HEK293 (cell line): ENCODE measurements around the gene SLC39A11.
A peak's percentile ranks its signal among the peaks of the same experiment; 100 is the strongest.

Experiments
- GLIS2 ChIP-seq: fragments of 450-650 bp; formaldehyde crosslinking; IDR thresholded peaks from 2 replicates; pipeline ENCODE4 v1.5.1; 2016; ENCODE audit warnings: missing biosample characterization, missing genetic modification characterization
- IKZF3 ChIP-seq: fragments of 450-650 bp; IDR thresholded peaks from 2 replicates; pipeline ENCODE4 v1.5.0; 2018; ENCODE audit warnings: missing biosample characterization, mild to moderate bottlenecking, missing genetic modification characterization, moderate library complexity
- KLF10 ChIP-seq: fragments of 450-650 bp; IDR thresholded peaks from 2 replicates; pipeline ENCODE4 v1.5.1; 2018; ENCODE audit warnings: missing biosample characterization, mild to moderate bottlenecking, missing genetic modification characterization
- MZF1 ChIP-seq: fragments of 450-650 bp; formaldehyde crosslinking; IDR thresholded peaks from 2 replicates; pipeline ENCODE4 v1.5.1; 2017; ENCODE audit warnings: missing biosample characterization, missing genetic modification characterization, borderline replicate concordance
- PBX3 ChIP-seq: sonication (generic); formaldehyde crosslinking; IDR thresholded peaks from 2 replicates; pipeline ENCODE4 v1.8.1; 2022; ENCODE audit warnings: mild to moderate bottlenecking, moderate library complexity, missing genetic modification reagents
- RBAK ChIP-seq: fragments of 450-650 bp; formaldehyde crosslinking; IDR thresholded peaks from 2 replicates; pipeline ENCODE4 v1.5.1; 2016; ENCODE audit warnings: missing biosample characterization, missing genetic modification characterization
- YY2 ChIP-seq: fragments of 450-650 bp; formaldehyde crosslinking; IDR thresholded peaks from 2 replicates; pipeline ENCODE4 v1.5.1; 2016; ENCODE audit warnings: missing biosample characterization, missing genetic modification characterization
- ZBTB17 ChIP-seq: fragments of 450-650 bp; formaldehyde crosslinking; IDR thresholded peaks from 2 replicates; pipeline ENCODE4 v1.5.1; 2016; ENCODE audit warnings: missing biosample characterization, missing genetic modification characterization
- ZBTB7A ChIP-seq: fragments of 450-650 bp; formaldehyde crosslinking; IDR thresholded peaks from 2 replicates; pipeline ENCODE4 v1.5.1; 2016; ENCODE audit warnings: low read depth, missing biosample characterization, missing genetic modification characterization
- ZBTB8A ChIP-seq: fragments of 450-650 bp; formaldehyde crosslinking; IDR thresholded peaks from 2 replicates; pipeline ENCODE4 v1.5.1; 2016; ENCODE audit warnings: missing biosample characterization, missing genetic modification characterization
- ZNF121 ChIP-seq: fragments of 450-650 bp; formaldehyde crosslinking; IDR thresholded peaks from 2 replicates; pipeline ENCODE4 v1.5.1; 2016; ENCODE audit warnings: missing biosample characterization, missing genetic modification characterization
- ZNF133 ChIP-seq: fragments of 450-650 bp; formaldehyde crosslinking; IDR thresholded peaks from 2 replicates; pipeline ENCODE4 v1.5.1; 2016; ENCODE audit warnings: missing biosample characterization, missing genetic modification characterization
- ZNF140 ChIP-seq: fragments of 450-650 bp; formaldehyde crosslinking; IDR thresholded peaks from 2 replicates; pipeline ENCODE4 v1.5.1; 2016; ENCODE audit warnings: missing biosample characterization, missing genetic modification characterization
- ZNF146 ChIP-seq: fragments of 450-650 bp; formaldehyde crosslinking; IDR thresholded peaks from 2 replicates; pipeline ENCODE4 v1.5.1; 2016; ENCODE audit warnings: missing biosample characterization, missing genetic modification characterization
- ZNF16 ChIP-seq: fragments of 450-650 bp; formaldehyde crosslinking; IDR thresholded peaks from 2 replicates; pipeline ENCODE4 v1.5.1; 2016; ENCODE audit warnings: low read depth, missing biosample characterization, missing genetic modification characterization
- ZNF169 ChIP-seq: fragments of 450-650 bp; formaldehyde crosslinking; IDR thresholded peaks from 2 replicates; pipeline ENCODE4 v1.5.1; 2016; ENCODE audit warnings: missing biosample characterization, missing genetic modification characterization
- ZNF211 ChIP-seq: fragments of 450-650 bp; formaldehyde crosslinking; IDR thresholded peaks from 2 replicates; pipeline ENCODE4 v1.5.1; 2016; ENCODE audit warnings: low read depth, missing biosample characterization, missing genetic modification characterization
- ZNF335 ChIP-seq: fragments of 450-650 bp; formaldehyde crosslinking; conservative IDR thresholded peaks from 2 replicates; pipeline ENCODE4 v1.5.1; 2016; ENCODE audit warnings: missing biosample characterization, missing genetic modification characterization
- ZNF350 ChIP-seq: fragments of 450-650 bp; formaldehyde crosslinking; IDR thresholded peaks from 2 replicates; pipeline ENCODE4 v1.5.0; 2017; ENCODE audit warnings: missing biosample characterization, mild to moderate bottlenecking, missing genetic modification characterization
- ZNF488 ChIP-seq: fragments of 450-650 bp; formaldehyde crosslinking; IDR thresholded peaks from 2 replicates; pipeline ENCODE4 v1.5.1; 2016; ENCODE audit warnings: missing biosample characterization, missing genetic modification characterization
- ZNF521 ChIP-seq: fragments of 450-650 bp; formaldehyde crosslinking; IDR thresholded peaks from 2 replicates; pipeline ENCODE4 v1.5.1; 2017; ENCODE audit warnings: missing biosample characterization, mild to moderate bottlenecking, missing genetic modification characterization
- ZNF555 ChIP-seq: fragments of 450-650 bp; formaldehyde crosslinking; conservative IDR thresholded peaks from 2 replicates; pipeline ENCODE4 v1.5.1; 2017; ENCODE audit warnings: missing biosample characterization, mild to moderate bottlenecking, missing genetic modification characterization, inconsistent platforms
- ZNF664 ChIP-seq: fragments of 450-650 bp; formaldehyde crosslinking; IDR thresholded peaks from 2 replicates; pipeline ENCODE4 v1.5.1; 2016; ENCODE audit warnings: missing biosample characterization, missing genetic modification characterization
- ZNF704 ChIP-seq: fragments of 450-650 bp; formaldehyde crosslinking; IDR thresholded peaks from 2 replicates; pipeline ENCODE4 v1.5.1; 2016; ENCODE audit warnings: missing biosample characterization, missing genetic modification characterization
- ZNF785 ChIP-seq: fragments of 450-650 bp; formaldehyde crosslinking; IDR thresholded peaks from 2 replicates; pipeline ENCODE4 v1.5.1; 2016; ENCODE audit warnings: missing biosample characterization, missing genetic modification characterization
- TF ChIP-seq, protein P1 (sequence below): fragments of 450-650 bp; formaldehyde crosslinking; IDR thresholded peaks from 2 replicates; pipeline ENCODE4 v1.5.1; 2016; ENCODE audit warnings: missing biosample characterization, missing genetic modification characterization
- TF ChIP-seq, protein P2 (sequence below): fragments of 450-650 bp; formaldehyde crosslinking; IDR thresholded peaks from 2 replicates; pipeline ENCODE4 v1.5.1; 2016; ENCODE audit warnings: missing biosample characterization, missing genetic modification characterization
- TF ChIP-seq, protein P3 (sequence below): fragments of 450-650 bp; formaldehyde crosslinking; IDR thresholded peaks from 2 replicates; pipeline ENCODE4 v1.5.0; 2017; ENCODE audit warnings: missing biosample characterization, missing genetic modification characterization, borderline replicate concordance
- TF ChIP-seq, protein P4 (sequence below): fragments of 450-650 bp; formaldehyde crosslinking; IDR thresholded peaks from 2 replicates; pipeline ENCODE4 v1.5.1; 2016; ENCODE audit warnings: missing biosample characterization, missing genetic modification characterization

The SLC39A11 gene

DNA sequence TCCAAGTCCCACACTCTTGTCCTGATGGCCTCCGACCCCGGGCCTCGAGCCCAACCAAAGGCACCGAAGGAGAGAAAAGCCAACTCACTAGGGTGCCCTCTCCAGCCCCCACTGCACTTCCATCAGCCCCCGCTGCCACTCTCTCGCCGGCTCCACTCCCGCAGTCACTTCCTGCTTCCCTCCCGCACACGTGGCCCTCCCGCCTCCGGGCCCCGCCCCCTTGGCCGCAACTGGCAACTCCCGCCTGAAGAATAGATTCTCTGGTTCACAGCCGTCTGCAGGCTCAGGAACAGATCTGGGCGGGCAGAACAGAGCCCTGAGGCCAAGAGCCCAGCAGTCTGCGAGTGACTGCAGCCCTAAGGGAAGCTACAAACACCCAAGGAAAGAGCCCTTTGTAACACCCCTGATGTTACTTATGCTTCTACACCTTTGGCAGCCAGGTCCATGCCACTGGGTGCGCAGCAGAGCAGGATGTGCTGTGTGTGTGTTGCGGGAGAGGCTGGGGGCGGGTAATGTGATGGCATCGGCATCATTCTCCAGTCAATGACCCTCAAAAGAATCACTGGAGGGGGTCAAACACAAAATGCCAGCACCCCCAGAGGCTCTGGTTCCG, at the start of gene SLC39A11 (continued):
- TF ChIP-seq IKZF3: peak; percentile 74
- TF ChIP-seq, protein P1, sequence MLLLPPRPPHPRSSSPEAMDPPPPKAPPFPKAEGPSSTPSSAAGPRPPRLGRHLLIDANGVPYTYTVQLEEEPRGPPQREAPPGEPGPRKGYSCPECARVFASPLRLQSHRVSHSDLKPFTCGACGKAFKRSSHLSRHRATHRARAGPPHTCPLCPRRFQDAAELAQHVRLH (tag by site-specific recombination): no peak
- TF ChIP-seq ZNF350 (tag by site-specific recombination): no peak
- TF ChIP-seq ZNF785 (tag by site-specific recombination): no peak; the same call in 1 of the 2 replicates
- TF ChIP-seq, protein P2, sequence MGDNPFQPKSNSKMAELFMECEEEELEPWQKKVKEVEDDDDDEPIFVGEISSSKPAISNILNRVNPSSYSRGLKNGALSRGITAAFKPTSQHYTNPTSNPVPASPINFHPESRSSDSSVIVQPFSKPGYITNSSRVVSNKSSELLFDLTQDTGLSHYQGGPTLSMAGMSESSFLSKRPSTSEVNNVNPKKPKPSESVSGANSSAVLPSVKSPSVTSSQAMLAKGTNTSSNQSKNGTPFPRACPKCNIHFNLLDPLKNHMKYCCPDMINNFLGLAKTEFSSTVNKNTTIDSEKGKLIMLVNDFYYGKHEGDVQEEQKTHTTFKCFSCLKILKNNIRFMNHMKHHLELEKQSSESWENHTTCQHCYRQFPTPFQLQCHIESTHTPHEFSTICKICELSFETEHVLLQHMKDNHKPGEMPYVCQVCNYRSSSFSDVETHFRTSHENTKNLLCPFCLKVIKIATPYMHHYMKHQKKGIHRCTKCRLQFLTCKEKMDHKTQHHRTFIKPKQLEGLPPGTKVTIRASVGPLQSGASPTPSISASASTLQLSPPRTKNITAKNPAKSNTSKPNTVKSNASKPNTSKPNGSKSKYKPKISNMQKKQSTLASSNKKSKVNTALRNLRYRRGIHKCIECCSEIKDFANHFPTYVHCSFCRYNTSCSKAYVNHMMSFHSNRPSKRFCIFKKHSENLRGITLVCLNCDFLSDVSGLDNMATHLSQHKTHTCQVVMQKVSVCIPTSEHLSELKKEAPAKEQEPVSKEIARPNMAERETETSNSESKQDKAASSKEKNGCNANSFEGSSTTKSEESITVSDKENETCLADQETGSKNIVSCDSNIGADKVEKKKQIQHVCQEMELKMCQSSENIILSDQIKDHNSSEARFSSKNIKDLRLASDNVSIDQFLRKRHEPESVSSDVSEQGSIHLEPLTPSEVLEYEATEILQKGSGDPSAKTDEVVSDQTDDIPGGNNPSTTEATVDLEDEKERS (tag by site-specific recombination): no peak
- peak; percentile 70 for TF ChIP-seq ZBTB17 (tag by site-specific recombination)
- TF ChIP-seq KLF10 (tag by site-specific recombination): peak; percentile 81; the same call in 1 of the 2 replicates
- no peak for TF ChIP-seq ZNF211 (tag by site-specific recombination)
- no peak for TF ChIP-seq RBAK (tag by site-specific recombination)
- no peak for TF ChIP-seq ZNF664 (tag by site-specific recombination)
- TF ChIP-seq ZNF521 (tag by site-specific recombination): no peak
- no peak for TF ChIP-seq ZNF488 (tag by site-specific recombination)
- no peak for TF ChIP-seq ZNF169 (tag by site-specific recombination)
- TF ChIP-seq, protein P3, sequence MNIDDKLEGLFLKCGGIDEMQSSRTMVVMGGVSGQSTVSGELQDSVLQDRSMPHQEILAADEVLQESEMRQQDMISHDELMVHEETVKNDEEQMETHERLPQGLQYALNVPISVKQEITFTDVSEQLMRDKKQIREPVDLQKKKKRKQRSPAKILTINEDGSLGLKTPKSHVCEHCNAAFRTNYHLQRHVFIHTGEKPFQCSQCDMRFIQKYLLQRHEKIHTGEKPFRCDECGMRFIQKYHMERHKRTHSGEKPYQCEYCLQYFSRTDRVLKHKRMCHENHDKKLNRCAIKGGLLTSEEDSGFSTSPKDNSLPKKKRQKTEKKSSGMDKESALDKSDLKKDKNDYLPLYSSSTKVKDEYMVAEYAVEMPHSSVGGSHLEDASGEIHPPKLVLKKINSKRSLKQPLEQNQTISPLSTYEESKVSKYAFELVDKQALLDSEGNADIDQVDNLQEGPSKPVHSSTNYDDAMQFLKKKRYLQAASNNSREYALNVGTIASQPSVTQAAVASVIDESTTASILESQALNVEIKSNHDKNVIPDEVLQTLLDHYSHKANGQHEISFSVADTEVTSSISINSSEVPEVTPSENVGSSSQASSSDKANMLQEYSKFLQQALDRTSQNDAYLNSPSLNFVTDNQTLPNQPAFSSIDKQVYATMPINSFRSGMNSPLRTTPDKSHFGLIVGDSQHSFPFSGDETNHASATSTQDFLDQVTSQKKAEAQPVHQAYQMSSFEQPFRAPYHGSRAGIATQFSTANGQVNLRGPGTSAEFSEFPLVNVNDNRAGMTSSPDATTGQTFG (tag by site-specific recombination): no peak
- no peak for TF ChIP-seq MZF1 (tag by site-specific recombination)
- TF ChIP-seq ZBTB8A (tag by site-specific recombination): peak; percentile 80
- TF ChIP-seq YY2: no peak
- no peak for TF ChIP-seq ZNF16 (tag by site-specific recombination)
- peak; percentile 98 for TF ChIP-seq GLIS2 (tag by site-specific recombination)
- TF ChIP-seq PBX3 (CRISPR knock-in tag): no peak
- TF ChIP-seq ZNF121 (tag by site-specific recombination): no peak
- no peak for TF ChIP-seq ZNF140 (tag by site-specific recombination)
- TF ChIP-seq ZNF146 (tag by site-specific recombination): peak; percentile 30; the same call in 1 of the 2 replicates
- TF ChIP-seq, protein P4, sequence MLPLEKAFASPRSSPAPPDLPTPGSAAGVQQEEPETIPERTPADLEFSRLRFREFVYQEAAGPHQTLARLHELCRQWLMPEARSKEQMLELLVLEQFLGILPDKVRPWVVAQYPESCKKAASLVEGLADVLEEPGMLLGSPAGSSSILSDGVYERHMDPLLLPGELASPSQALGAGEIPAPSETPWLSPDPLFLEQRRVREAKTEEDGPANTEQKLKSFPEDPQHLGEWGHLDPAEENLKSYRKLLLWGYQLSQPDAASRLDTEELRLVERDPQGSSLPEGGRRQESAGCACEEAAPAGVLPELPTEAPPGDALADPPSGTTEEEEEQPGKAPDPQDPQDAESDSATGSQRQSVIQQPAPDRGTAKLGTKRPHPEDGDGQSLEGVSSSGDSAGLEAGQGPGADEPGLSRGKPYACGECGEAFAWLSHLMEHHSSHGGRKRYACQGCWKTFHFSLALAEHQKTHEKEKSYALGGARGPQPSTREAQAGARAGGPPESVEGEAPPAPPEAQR: no peak
- TF ChIP-seq ZNF133: no peak
- no peak for TF ChIP-seq ZNF555 (tag by site-specific recombination)
- peak; percentile 82 for TF ChIP-seq ZNF335
- peak; percentile 75; the same call in 1 of the 2 replicates for TF ChIP-seq ZNF704 (tag by site-specific recombination)
- TF ChIP-seq ZBTB7A (tag by site-specific recombination): no peak
